Mesothelial cell of epicardium (in vitro differentiated cells): Measurements from ENCODE around the gene CHMP5. TPM values are rescaled to one million over a fixed set of nuclear protein-coding genes. Genes with fewer than 3 reads are reported as not detected.

ENCODE experiments used
- DNase-seq, 2 experiments: peaks; one replicate each; pipeline ENCODE4 v3.0.0; 2021; ENCODE audit warnings: low spot score in 2 of 2; ENCODE audit not compliant: unreplicated experiment in 2 of 2
- H3K27ac Mint-ChIP-seq: 2 replicates; pipeline ENCODE4 v1.8.0; 2021; ENCODE audit warnings: mixed read lengths
- H3K27me3 Mint-ChIP-seq: 2 replicates; pipeline ENCODE4 v1.8.0; 2021; ENCODE audit warnings: low read depth, mixed read lengths
- H3K36me3 Mint-ChIP-seq: 2 replicates; pipeline ENCODE4 v1.8.0; 2021; ENCODE audit warnings: mixed read lengths
- H3K4me1 Mint-ChIP-seq: 2 replicates; pipeline ENCODE4 v1.8.0; 2021; ENCODE audit warnings: mixed read lengths
- H3K4me3 Mint-ChIP-seq: 2 replicates; pipeline ENCODE4 v1.8.0; 2021; ENCODE audit warnings: mild to moderate bottlenecking, moderate library complexity, mixed read lengths
- H3K9me3 Mint-ChIP-seq: 2 replicates; pipeline ENCODE4 v1.8.0; 2021; ENCODE audit warnings: mixed read lengths
- total RNA-seq: library from RNA; stranded (reverse); gene quantifications from 3 replicates; pipeline ENCODE4 v1.2.1, GENCODE V29; 2021
- TF ChIP-seq, protein P1 (sequence below): fragments of 200-600 bp; sonication (generic); IDR thresholded peaks from one replicate; pipeline ENCODE4 v1.5.0; 2021; ENCODE audit warnings: antibody characterized with exemption; ENCODE audit not compliant: unreplicated experiment

Gene CHMP5
- total RNA-seq, 1 donor from 2014 or later: 49.1 TPM

DNA sequence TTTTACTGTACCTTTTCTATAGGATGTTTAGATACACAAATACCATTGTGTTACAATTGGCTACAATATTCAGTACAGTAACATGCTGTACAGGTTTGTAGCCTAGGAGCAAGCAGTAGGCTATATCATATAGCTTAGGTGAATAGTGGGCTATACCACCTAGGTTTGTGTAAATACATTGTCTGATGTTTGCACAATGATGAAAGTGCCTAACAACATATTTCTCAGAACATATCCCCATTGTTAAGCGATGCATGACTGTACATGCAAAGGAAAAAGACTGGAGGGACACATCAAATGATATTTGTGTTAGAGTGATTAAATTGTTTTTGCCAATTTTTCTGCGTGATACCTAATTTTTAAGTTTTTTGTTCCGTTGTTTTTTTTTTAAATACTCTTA lies 5.3 kb downstream of the CHMP5 start:
- no peak overlapping the region for H3K4me3 Mint-ChIP-seq
- H3K36me3 Mint-ChIP-seq: peaks cover 33% of the 10 kb centered on the region
- no peaks in the 10 kb centered on the region for H3K27me3 Mint-ChIP-seq
- no peaks in the 10 kb centered on the region for H3K9me3 Mint-ChIP-seq
- peaks cover 13% of the 10 kb centered on the region for H3K4me1 Mint-ChIP-seq
- TF ChIP-seq, protein P1, sequence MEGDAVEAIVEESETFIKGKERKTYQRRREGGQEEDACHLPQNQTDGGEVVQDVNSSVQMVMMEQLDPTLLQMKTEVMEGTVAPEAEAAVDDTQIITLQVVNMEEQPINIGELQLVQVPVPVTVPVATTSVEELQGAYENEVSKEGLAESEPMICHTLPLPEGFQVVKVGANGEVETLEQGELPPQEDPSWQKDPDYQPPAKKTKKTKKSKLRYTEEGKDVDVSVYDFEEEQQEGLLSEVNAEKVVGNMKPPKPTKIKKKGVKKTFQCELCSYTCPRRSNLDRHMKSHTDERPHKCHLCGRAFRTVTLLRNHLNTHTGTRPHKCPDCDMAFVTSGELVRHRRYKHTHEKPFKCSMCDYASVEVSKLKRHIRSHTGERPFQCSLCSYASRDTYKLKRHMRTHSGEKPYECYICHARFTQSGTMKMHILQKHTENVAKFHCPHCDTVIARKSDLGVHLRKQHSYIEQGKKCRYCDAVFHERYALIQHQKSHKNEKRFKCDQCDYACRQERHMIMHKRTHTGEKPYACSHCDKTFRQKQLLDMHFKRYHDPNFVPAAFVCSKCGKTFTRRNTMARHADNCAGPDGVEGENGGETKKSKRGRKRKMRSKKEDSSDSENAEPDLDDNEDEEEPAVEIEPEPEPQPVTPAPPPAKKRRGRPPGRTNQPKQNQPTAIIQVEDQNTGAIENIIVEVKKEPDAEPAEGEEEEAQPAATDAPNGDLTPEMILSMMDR: no peak
- no peak for DNase-seq
- no peak overlapping the region for H3K27ac Mint-ChIP-seq

DNA sequence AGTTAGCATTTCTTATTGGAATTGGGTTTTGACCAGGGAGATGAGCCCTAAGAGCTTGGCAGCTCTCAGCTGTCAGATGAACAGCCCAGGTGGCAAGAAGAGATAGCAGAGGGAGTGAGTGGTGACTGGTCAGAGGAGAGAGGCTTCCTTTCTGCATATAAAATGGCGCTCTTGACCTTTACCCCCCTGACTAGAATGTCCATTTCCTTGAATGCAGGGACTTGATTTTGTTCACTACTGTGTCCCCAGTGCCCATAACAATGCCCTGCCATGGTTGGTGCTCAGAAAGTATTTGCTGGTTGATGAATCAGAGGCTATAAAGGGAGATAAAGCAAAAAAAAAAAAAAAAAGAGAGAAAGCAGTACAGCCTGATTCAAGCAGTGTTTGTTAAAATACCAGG lies 7.2 kb downstream of the CHMP5 start:
- no peaks in the 10 kb centered on the region for H3K27me3 Mint-ChIP-seq
- H3K4me3 Mint-ChIP-seq: no peak overlapping the region
- peaks cover 36% of the 10 kb centered on the region for H3K36me3 Mint-ChIP-seq
- TF ChIP-seq, protein P1: no peak
- DNase-seq: no peak
- H3K4me1 Mint-ChIP-seq: no peaks in the 10 kb centered on the region
- no peaks in the 10 kb centered on the region for H3K9me3 Mint-ChIP-seq
- no peak overlapping the region for H3K27ac Mint-ChIP-seq

DNA sequence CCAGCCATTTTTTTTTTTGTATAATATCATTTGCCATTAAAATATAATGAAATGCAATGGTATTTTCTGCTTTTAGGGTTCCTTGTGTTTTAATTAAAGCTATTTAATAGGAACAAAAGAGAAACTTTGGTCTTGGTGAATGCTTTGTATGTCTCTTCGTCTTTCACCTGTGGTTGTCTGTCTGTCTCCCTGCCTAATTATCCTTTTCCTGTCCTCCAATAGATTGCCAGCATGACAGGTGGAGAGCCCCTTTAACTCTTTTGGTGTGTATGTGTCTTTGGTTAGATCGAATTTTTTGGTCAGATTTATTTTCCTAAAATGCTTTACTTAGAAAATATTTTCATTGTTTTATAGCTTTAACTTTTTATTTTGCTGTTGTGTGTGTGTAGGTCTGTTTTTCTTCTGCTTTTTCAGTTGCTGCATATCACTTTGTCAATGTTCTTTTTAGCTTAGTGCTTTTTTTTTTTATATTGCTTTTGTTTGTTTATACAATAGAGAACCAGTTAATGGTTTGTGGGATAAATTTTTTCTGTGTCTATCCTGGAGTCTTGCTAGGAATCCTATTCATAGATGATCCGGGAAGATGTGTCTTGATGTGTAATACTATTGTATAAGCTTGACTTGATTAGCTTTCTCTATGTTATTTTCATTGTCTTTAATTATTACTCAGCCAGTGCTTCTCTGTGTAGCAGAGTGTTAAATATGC lies 8.6 kb downstream of the CHMP5 start:
- H3K27ac Mint-ChIP-seq: no peak overlapping the region
- H3K4me1 Mint-ChIP-seq: no peaks in the 10 kb centered on the region
- H3K9me3 Mint-ChIP-seq: no peaks in the 10 kb centered on the region
- H3K4me3 Mint-ChIP-seq: no peak overlapping the region
- no peaks in the 10 kb centered on the region for H3K27me3 Mint-ChIP-seq
- peaks cover 42% of the 10 kb centered on the region for H3K36me3 Mint-ChIP-seq
- DNase-seq: no peak
- TF ChIP-seq, protein P1: no peak

DNA sequence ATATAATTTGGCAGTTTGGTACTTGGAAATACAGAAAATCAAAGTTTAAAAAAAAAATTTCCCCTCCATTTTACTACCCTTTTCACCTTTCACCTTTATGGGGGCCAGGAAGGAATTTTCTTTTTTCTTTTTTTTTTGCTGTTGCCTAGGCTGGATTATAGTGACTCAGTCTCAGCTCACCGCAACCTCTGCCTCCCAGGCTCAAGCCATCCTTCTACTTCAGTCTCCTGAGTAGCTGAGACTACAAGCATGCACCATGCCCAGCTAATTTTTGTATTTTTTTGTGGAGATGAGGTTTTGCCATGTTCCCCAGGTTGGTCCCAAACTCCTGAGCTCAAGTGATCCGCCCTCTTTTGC lies 9.1 kb downstream of the CHMP5 start:
- no peak overlapping the region for H3K4me3 Mint-ChIP-seq
- no peak overlapping the region for H3K27ac Mint-ChIP-seq
- H3K27me3 Mint-ChIP-seq: no peaks in the 10 kb centered on the region
- no peaks in the 10 kb centered on the region for H3K4me1 Mint-ChIP-seq
- DNase-seq: no peak
- H3K9me3 Mint-ChIP-seq: no peaks in the 10 kb centered on the region
- TF ChIP-seq, protein P1: no peak
- peaks cover 40% of the 10 kb centered on the region for H3K36me3 Mint-ChIP-seq

DNA sequence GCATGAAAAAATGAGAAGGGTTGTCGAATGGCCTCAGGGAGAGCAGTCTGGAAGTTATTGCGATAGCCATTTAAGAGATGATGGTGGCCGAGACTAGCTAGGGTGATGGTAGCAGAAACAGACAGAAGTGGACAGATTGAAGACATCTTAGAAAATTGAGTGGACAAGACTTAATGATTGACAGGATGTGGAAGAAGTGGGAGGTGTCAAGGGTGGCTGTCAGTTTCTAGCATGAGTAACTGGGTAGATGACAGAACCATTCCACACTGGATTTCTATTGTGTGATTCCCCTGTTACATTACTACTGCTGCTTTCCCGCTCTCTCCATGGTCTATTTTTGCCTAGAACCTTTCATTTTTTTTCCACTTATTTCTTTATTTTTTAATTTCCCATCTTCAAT lies 12.6 kb downstream of the CHMP5 start:
- H3K27me3 Mint-ChIP-seq: no peaks in the 10 kb centered on the region
- H3K9me3 Mint-ChIP-seq: no peaks in the 10 kb centered on the region
- TF ChIP-seq, protein P1: no peak
- no peaks in the 10 kb centered on the region for H3K4me1 Mint-ChIP-seq
- no peak overlapping the region for H3K4me3 Mint-ChIP-seq
- H3K27ac Mint-ChIP-seq: no peak overlapping the region
- DNase-seq: no peak
- H3K36me3 Mint-ChIP-seq: peaks cover 36% of the 10 kb centered on the region

DNA sequence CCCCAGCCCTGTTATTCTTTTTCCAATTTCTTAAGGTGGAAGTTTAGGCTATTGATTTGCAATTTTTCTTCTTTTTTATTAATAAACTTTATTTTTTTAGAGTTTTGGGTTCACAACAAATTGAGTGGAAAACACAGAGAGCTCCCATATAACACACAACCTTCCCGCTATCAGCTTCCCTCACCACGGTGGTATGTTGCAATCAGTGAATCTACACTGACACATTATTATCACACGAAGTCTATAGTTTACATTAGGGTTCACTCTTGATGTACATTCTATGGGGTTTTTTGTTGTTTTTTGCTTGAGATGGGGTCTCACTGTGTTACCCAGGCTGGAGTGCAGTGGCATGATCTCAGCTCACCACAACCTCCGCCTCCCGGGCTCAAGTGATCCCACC lies 20.7 kb downstream of the CHMP5 start:
- Mint-ChIP-seq H3K27me3 (no peaks in the 10 kb centered on the region), H3K27ac (no peak overlapping the region), H3K36me3 (peaks cover 8% of the 10 kb centered on the region), H3K4me1 (no peaks in the 10 kb centered on the region), H3K4me3 (no peak overlapping the region), H3K9me3 (no peaks in the 10 kb centered on the region)
- DNase-seq: no peak
- TF ChIP-seq, protein P1: no peak
